H1 (cell line): ENCODE results near the gene ARHGAP4. TPM values are rescaled to one million over a fixed set of nuclear protein-coding genes. Genes with fewer than 3 reads are reported as not detected.

ENCODE experiments used
- CTCF ChIA-PET: fragments of 300-600 bp; sonication (Branson Sonifier 250); formaldehyde crosslinking; loops from one replicate; lab custom pipeline; 2021; ENCODE audit not compliant: partially characterized antibody; lab: Charles Lee
- POLR2A ChIA-PET: fragments of 300-600 bp; sonication (Branson Sonifier 250); formaldehyde crosslinking; loops from one replicate; lab custom pipeline; 2021; ENCODE audit warnings: inconsistent platforms; ENCODE audit not compliant: partially characterized antibody; lab: Charles Lee
- DNase-seq, 2 experiments: peaks; one replicate each; pipeline versions ENCODE4 v3.0.0 to v3.0.0-alpha.2; 2010 to 2022; ENCODE audit warnings: low spot score in 2 of 2, low read depth in 1 of 2, mixed read lengths in 1 of 2
- FAIRE-seq: peaks from 2 replicates; lab custom pipeline; 2011; peaks lifted over from hg19 to GRCh38; lab: Jason Lieb, UNC
- H2AFZ ChIP-seq: 2 replicates; pipeline ENCODE4 v1.8.1; 2012; ENCODE audit warnings: low read length, inconsistent platforms
- H2AK5ac ChIP-seq: 2 replicates; pipeline ENCODE4 v1.6.1; 2013; ENCODE audit warnings: low read depth, low read length
- H2BK120ac ChIP-seq: replicated peaks from 2 replicates; pipeline ENCODE3; 2013; ENCODE audit warnings: low read depth, low read length, inconsistent platforms
- H2BK12ac ChIP-seq: 2 replicates; pipeline ENCODE4 v1.6.1; 2013; ENCODE audit warnings: low read depth, low read length
- H2BK15ac ChIP-seq: 2 replicates; pipeline ENCODE4 v1.6.1; 2013; ENCODE audit warnings: low read length
- H2BK20ac ChIP-seq: 2 replicates; pipeline ENCODE4 v1.6.1; 2013; ENCODE audit warnings: low read length
- H2BK5ac ChIP-seq: 2 replicates; pipeline ENCODE4 v1.6.1; 2013; ENCODE audit warnings: low read depth, low read length
- H3K14ac ChIP-seq: 2 replicates; pipeline ENCODE4 v1.6.1; 2013; ENCODE audit warnings: inconsistent platforms; ENCODE audit not compliant: insufficient read length
- H3K18ac ChIP-seq: 2 replicates; pipeline ENCODE4 v1.6.1; 2013; ENCODE audit warnings: low read length; ENCODE audit errors: extremely low read depth
- H3K23ac ChIP-seq: 2 replicates; pipeline ENCODE4 v1.6.1; 2013; ENCODE audit warnings: inconsistent platforms; ENCODE audit not compliant: insufficient read length
- H3K23me2 ChIP-seq: 2 replicates; pipeline ENCODE4 v1.6.1; 2013; ENCODE audit warnings: low read depth, low read length
- H3K27ac ChIP-seq: 2 replicates; pipeline ENCODE4 v1.6.1; 2011; ENCODE audit warnings: low read depth, low read length, inconsistent platforms
- H3K27me3 ChIP-seq, 4 experiments: replicated peaks in 1 of 4; 1 replicate in 1 of 4; 2 replicates in 3 of 4; pipeline versions ENCODE4 v1.6.1 to v1.8.1; 2011 to 2013; ENCODE audit warnings: low read length in 3 of 4, mild to moderate bottlenecking in 3 of 4, inconsistent platforms in 2 of 4, mixed read lengths in 2 of 4, moderate library complexity in 1 of 4; ENCODE audit not compliant: control insufficient read depth in 3 of 4, insufficient read depth in 3 of 4; ENCODE audit errors: extremely low read depth in 1 of 4
- H3K36me3 ChIP-seq, 4 experiments: 2 replicates each; pipeline versions ENCODE4 v1.6.1 to v1.8.1; 2011 to 2013; ENCODE audit warnings: mild to moderate bottlenecking in 4 of 4, low read length in 3 of 4, moderate library complexity in 2 of 4, control low read depth in 1 of 4, inconsistent platforms in 1 of 4; ENCODE audit not compliant: insufficient read depth in 4 of 4, control insufficient read depth in 2 of 4
- H3K4ac ChIP-seq: replicated peaks from 2 replicates; pipeline ENCODE3; 2013; ENCODE audit warnings: low read length, low read depth, mixed read lengths, inconsistent platforms; ENCODE audit not compliant: insufficient read length
- H3K4me1 ChIP-seq, 4 experiments: replicated peaks in 1 of 4; 1 replicate in 1 of 4; 2 replicates in 3 of 4; pipeline versions ENCODE4 v1.6.1 to v1.8.1; 2011 to 2013; ENCODE audit warnings: low read length in 3 of 4, inconsistent platforms in 2 of 4, mixed read lengths in 1 of 4; ENCODE audit not compliant: insufficient read depth in 4 of 4, control insufficient read depth in 3 of 4
- H3K4me2 ChIP-seq, 2 experiments: 2 replicates each; pipeline versions ENCODE4 v1.6.1 to v1.8.1; 2011 to 2013; ENCODE audit warnings: low read depth in 2 of 2, low read length in 2 of 2, control low read depth in 1 of 2, inconsistent platforms in 1 of 2, mild to moderate bottlenecking in 1 of 2; ENCODE audit not compliant: insufficient read depth in 1 of 2
- H3K4me3 ChIP-seq, 4 experiments: fragments of 200-600, 300-600 bp in 1 of 4; sonication (generic), shearing (Covaris generic), sonication (Bioruptor Twin) in 1 of 4; 2 replicates each; pipeline versions ENCODE4 v1.5.1 to v1.8.1; 2011 to 2016; ENCODE audit warnings: low read length in 4 of 4, low read depth in 3 of 4, control low read depth in 2 of 4, inconsistent platforms in 2 of 4, mild to moderate bottlenecking in 2 of 4, mixed read lengths in 1 of 4, moderate library complexity in 1 of 4; ENCODE audit not compliant: insufficient read depth in 2 of 4; ENCODE audit errors: extremely low read depth in 1 of 4
- H3K56ac ChIP-seq: replicated peaks from 2 replicates; pipeline ENCODE3; 2013; ENCODE audit warnings: low read depth, mild to moderate bottlenecking, mixed read lengths, low read length, inconsistent platforms; ENCODE audit not compliant: insufficient read length
- H3K79me1 ChIP-seq: 2 replicates; pipeline ENCODE4 v1.6.1; 2013; ENCODE audit warnings: low read depth, low read length, control low read depth
- H3K79me2 ChIP-seq, 2 experiments: 2 replicates each; pipeline versions ENCODE4 v1.6.1 to v1.8.1; 2012 to 2013; ENCODE audit warnings: low read length in 2 of 2, mild to moderate bottlenecking in 2 of 2, inconsistent platforms in 1 of 2; ENCODE audit not compliant: insufficient read depth in 2 of 2, control insufficient read depth in 1 of 2
- H3K9ac ChIP-seq, 4 experiments: replicated peaks in 1 of 4; 1 replicate in 1 of 4; 2 replicates in 3 of 4; pipeline versions ENCODE4 v1.6.1 to v1.8.1; 2011 to 2013; ENCODE audit warnings: low read depth in 3 of 4, low read length in 3 of 4, control low read depth in 2 of 4, mild to moderate bottlenecking in 2 of 4, moderate library complexity in 2 of 4, inconsistent platforms in 1 of 4; ENCODE audit errors: extremely low read depth in 1 of 4
- H3K9me3 ChIP-seq, 2 experiments: 2 replicates each; pipeline versions ENCODE4 v1.6.1 to v1.8.1; 2012 to 2013; ENCODE audit warnings: mild to moderate bottlenecking in 2 of 2, moderate library complexity in 2 of 2, control low read depth in 1 of 2, inconsistent platforms in 1 of 2, low read depth in 1 of 2, low read length in 1 of 2, mixed read lengths in 1 of 2; ENCODE audit not compliant: insufficient read depth in 2 of 2
- H4K20me1 ChIP-seq, 2 experiments: replicated peaks in 1 of 2; 2 replicates each; pipeline versions ENCODE3 to v1.8.1; 2011 to 2013; ENCODE audit warnings: inconsistent platforms in 2 of 2, low read length in 2 of 2, mild to moderate bottlenecking in 1 of 2; ENCODE audit not compliant: insufficient read depth in 2 of 2, control insufficient read depth in 1 of 2
- H4K5ac ChIP-seq: 2 replicates; pipeline ENCODE4 v1.6.1; 2013; ENCODE audit warnings: low read length, low read depth, mixed read lengths, inconsistent platforms; ENCODE audit not compliant: insufficient read length
- H4K8ac ChIP-seq: 2 replicates; pipeline ENCODE4 v1.8.0; 2013; ENCODE audit warnings: mild to moderate bottlenecking, moderate library complexity, low read length, inconsistent platforms; ENCODE audit not compliant: insufficient read depth; ENCODE audit errors: extremely low read depth
- H4K91ac ChIP-seq: replicated peaks from 2 replicates; pipeline ENCODE3; 2013; ENCODE audit warnings: low read length, mixed read lengths, inconsistent platforms; ENCODE audit not compliant: insufficient read length
- ASH2L ChIP-seq: fragments of 200-600, 300-600 bp; sonication (generic); IDR thresholded peaks from one replicate; pipeline ENCODE4 v1.7.1; 2017; ENCODE audit warnings: low read length
- EZH2 ChIP-seq: fragments of 200-600 bp; sonication (generic); IDR thresholded peaks from 2 replicates; pipeline ENCODE4 v1.7.1; 2012; ENCODE audit warnings: low read depth, mild to moderate bottlenecking, moderate library complexity, low read length, inconsistent platforms; ENCODE audit not compliant: severe bottlenecking
- GABPA ChIP-seq: IDR thresholded peaks from 2 replicates; pipeline ENCODE4 v1.6.1; 2011; ENCODE audit warnings: mild to moderate bottlenecking, low read length, moderate library complexity, borderline replicate concordance; ENCODE audit not compliant: insufficient read depth
- HDAC2 ChIP-seq, 2 experiments: fragments of 300-600 bp in 1 of 2; sonication (generic) in 1 of 2; IDR thresholded peaks; 2 replicates each; pipeline ENCODE4 v1.6.1; 2011 to 2012; ENCODE audit warnings: low read depth in 2 of 2, low read length in 2 of 2, mild to moderate bottlenecking in 2 of 2, moderate library complexity in 2 of 2, borderline replicate concordance in 1 of 2, inconsistent platforms in 1 of 2
- POU5F1 ChIP-seq: IDR thresholded peaks from 2 replicates; pipeline ENCODE4 v1.6.1; 2011; ENCODE audit warnings: low read depth, mild to moderate bottlenecking, low read length, moderate library complexity
- WGBS, 2 experiments: shearing (Covaris generic) in 1 of 2; methylation state at CpG; one replicate each; pipeline versions ENCODE4 v1.1.6 to v1.1.7; 2013 to 2015; ENCODE audit warnings: low lambda C conversion rate in 2 of 2, mixed read lengths in 2 of 2, inconsistent platforms in 1 of 2, low coverage in 1 of 2, missing lambda C conversion rate in 1 of 2; ENCODE audit not compliant: insufficient replicate concordance in 2 of 2, insufficient coverage in 1 of 2, insufficient read length in 1 of 2; ENCODE audit errors: extremely low coverage in 1 of 2, missing lambda C conversion rate in 1 of 2; 5-methylcytosine and 5-hydroxymethylcytosine counted together
- polyA plus RNA-seq, 7 experiments: library from polyadenylated mRNA; depleted of rRNA in 3 of 7; stranded (reverse) in 5 of 7; unstranded in 2 of 7; fragments of >200 nt in 5 of 7; fragments of 200-250 nt in 2 of 7; gene quantifications; 1 replicate in 5 of 7; 2 replicates in 1 of 7; 4 replicates in 1 of 7; pipeline versions ENCODE4 v1.2.1 to v1.2.3, GENCODE V29; 2011 to 2013; ENCODE audit warnings: missing spikeins in 2 of 7, mixed read lengths in 2 of 7
- total RNA-seq: library from RNA; stranded (reverse); fragmentation: NEBNext Ultra II Directional; extraction: Animal tissue kit (Norgen Biotek cat#: 25700); gene quantifications from 2 replicates; pipeline ENCODE4 v1.2.1, GENCODE V29; 2021

ARHGAP4 gene
- total and polyA plus RNA-seq, 2 of the 8 experiments (the other 6 are each of a cell fraction or from before 2014, with no cell fraction given): 23.9 to 26.0 TPM

GRCh38 chrX:153908219-153908860 is 17.7 kb downstream of the ARHGAP4 start:
- H4K20me1 ChIP-seq: peaks cover 0 to under 1% of the 10 kb centered on the region in 2 experiments
- H3K4me3 ChIP-seq: no peak overlapping the region
- H2BK5ac ChIP-seq: no peak overlapping the region
- no peak overlapping the region for H3K14ac ChIP-seq
- no peak overlapping the region for H4K91ac ChIP-seq
- ChIA-PET CTCF (interaction anchor here (0.7 to 5.7 kb wide), 7 partner anchors 15 to 145 kb away, joined by 3 to 65 read pairs (median 3); partner anchors contain the start of genes ARHGAP4 and PLXNB3), POLR2A (interaction anchor here (0.6 to 2.1 kb wide), 7 partner anchors 10 to 83 kb away, joined by 3 to 10 read pairs (median 3); partner anchors contain the start of gene ARHGAP4)
- H2BK15ac ChIP-seq: no peak overlapping the region
- H2BK120ac ChIP-seq: no peak overlapping the region
- no peaks in the 10 kb centered on the region for H3K79me2 ChIP-seq
- no peaks in the 10 kb centered on the region for H3K27me3 ChIP-seq
- no peak for TF ChIP-seq POU5F1
- TF ChIP-seq EZH2: no peak
- TF ChIP-seq HDAC2 (IDR thresholded peaks at IDR 0.05; ENCODE audit: borderline replicate concordance in 1 of 2, low read depth in 2 of 2, low read length in 2 of 2): no peak
- no peak for TF ChIP-seq GABPA
- TF ChIP-seq ASH2L: no peak
- H3K4me2 ChIP-seq: no peak overlapping the region
- H2AK5ac ChIP-seq: no peak overlapping the region
- H2AFZ ChIP-seq: no peak overlapping the region
- no peak overlapping the region for H2BK12ac ChIP-seq
- no peak overlapping the region for H3K56ac ChIP-seq
- no peak overlapping the region for H3K23ac ChIP-seq
- peaks cover 0 to 6% (median 0%) of the 10 kb centered on the region in 4 experiments; a peak in 1 of 7 replicates for H3K4me1 ChIP-seq
- H4K5ac ChIP-seq: no peak overlapping the region
- H3K9me3 ChIP-seq: no peaks in the 10 kb centered on the region
- H3K23me2 ChIP-seq: no peaks in the 10 kb centered on the region
- H3K36me3 ChIP-seq: no peaks in the 10 kb centered on the region; a peak in 1 of 8 replicates
- H3K18ac ChIP-seq: no peak overlapping the region
- no peak overlapping the region for H2BK20ac ChIP-seq
- H3K27ac ChIP-seq: no peak overlapping the region
- no peak overlapping the region for H4K8ac ChIP-seq
- 88% methylated on average over 7 of the region's 23 CpGs; no CpG with 5 or more reads in 1 of the 2 experiments for WGBS, 2 experiments
- no peak for DNase-seq
- no peaks in the 10 kb centered on the region for H3K79me1 ChIP-seq
- H3K4ac ChIP-seq: no peak overlapping the region
- no peak for FAIRE-seq
- H3K9ac ChIP-seq: no peak overlapping the region
